PC-3 (cell line): ENCODE measurements around the gene LSG1.

Source experiments
- EZH2phosphoT487 ChIP-seq: fragments of 300-600 bp; sonication (generic); IDR thresholded peaks from 2 replicates; pipeline ENCODE4 v1.6.1; 2018; ENCODE audit warnings: mild to moderate bottlenecking, antibody characterized with exemption, low read length, borderline replicate concordance
- TF ChIP-seq, protein P1 (sequence below): fragments of 300-600 bp; sonication (generic); conservative IDR thresholded peaks from 2 replicates; pipeline ENCODE4 v1.5.1; 2017; ENCODE audit warnings: antibody characterized with exemption, low read depth, mild to moderate bottlenecking, low read length

- TF ChIP-seq, protein P1, sequence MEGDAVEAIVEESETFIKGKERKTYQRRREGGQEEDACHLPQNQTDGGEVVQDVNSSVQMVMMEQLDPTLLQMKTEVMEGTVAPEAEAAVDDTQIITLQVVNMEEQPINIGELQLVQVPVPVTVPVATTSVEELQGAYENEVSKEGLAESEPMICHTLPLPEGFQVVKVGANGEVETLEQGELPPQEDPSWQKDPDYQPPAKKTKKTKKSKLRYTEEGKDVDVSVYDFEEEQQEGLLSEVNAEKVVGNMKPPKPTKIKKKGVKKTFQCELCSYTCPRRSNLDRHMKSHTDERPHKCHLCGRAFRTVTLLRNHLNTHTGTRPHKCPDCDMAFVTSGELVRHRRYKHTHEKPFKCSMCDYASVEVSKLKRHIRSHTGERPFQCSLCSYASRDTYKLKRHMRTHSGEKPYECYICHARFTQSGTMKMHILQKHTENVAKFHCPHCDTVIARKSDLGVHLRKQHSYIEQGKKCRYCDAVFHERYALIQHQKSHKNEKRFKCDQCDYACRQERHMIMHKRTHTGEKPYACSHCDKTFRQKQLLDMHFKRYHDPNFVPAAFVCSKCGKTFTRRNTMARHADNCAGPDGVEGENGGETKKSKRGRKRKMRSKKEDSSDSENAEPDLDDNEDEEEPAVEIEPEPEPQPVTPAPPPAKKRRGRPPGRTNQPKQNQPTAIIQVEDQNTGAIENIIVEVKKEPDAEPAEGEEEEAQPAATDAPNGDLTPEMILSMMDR = no peak
- no peak for TF ChIP-seq EZH2phosphoT487
Measured at GRCh38 chr3:194654443-194654842, 17.5 kb downstream of the LSG1 start.
